Astrocyte of the spinal cord (primary cell): ENCODE measurements around the gene SMYD3.

ENCODE experiments used
- DNase-seq: peaks from one replicate; pipeline ENCODE4 v3.0.0; 2011; ENCODE audit warnings: low read depth, low spot score
- H3K4me3 ChIP-seq: 2 replicates; pipeline ENCODE4 v1.5.1; 2011; ENCODE audit warnings: low read depth, mild to moderate bottlenecking, low read length, moderate library complexity
- CTCF ChIP-seq: IDR thresholded peaks from 2 replicates; pipeline ENCODE4 v1.5.1; 2012; ENCODE audit warnings: low read depth, mild to moderate bottlenecking, low read length, inconsistent platforms
- in situ Hi-C: cut with HindIII; loops from 2 replicates; pipeline ENCODE4 v1.10.0; 2017; ENCODE audit warnings: low sequenced_read_pairs

Gene SMYD3

GRCh38 chr1:246169486-246169885, 337.6 kb downstream of the SMYD3 start:
- no peak overlapping the region for H3K4me3 ChIP-seq
- in situ Hi-C loops: no loop called here
- DNase-seq: no peak
- no peak for TF ChIP-seq CTCF

- in situ Hi-C loops: no loop called here
- no peak for TF ChIP-seq CTCF
- H3K4me3 ChIP-seq: no peak overlapping the region
- DNase-seq: no peak
Observed at GRCh38 chr1:246169019-246169418, 338.1 kb downstream of the SMYD3 start.

GRCh38 chr1:246166841-246167240, 340.2 kb downstream of the SMYD3 start:
- no peak for DNase-seq
- no peak for TF ChIP-seq CTCF
- in situ Hi-C loops: no loop called here
- no peak overlapping the region for H3K4me3 ChIP-seq

- no peak for TF ChIP-seq CTCF
- in situ Hi-C loops: no loop called here
- DNase-seq: no peak
Observed at GRCh38 chr1:246165826-246166709, 341.0 kb downstream of the SMYD3 start.

GRCh38 chr1:246164764-246165163, 342.3 kb downstream of the SMYD3 start:
- DNase-seq: no peak
- no peak overlapping the region for H3K4me3 ChIP-seq
- no peak for TF ChIP-seq CTCF
- in situ Hi-C loops: no loop called here

More at GRCh38 chr1:246165826-246166709, 341.0 kb downstream of the SMYD3 start:
- no peak overlapping the region for H3K4me3 ChIP-seq

- no peak for TF ChIP-seq CTCF
- no peak for DNase-seq
- in situ Hi-C loops: no loop called here
- H3K4me3 ChIP-seq: no peak overlapping the region
Observed at GRCh38 chr1:246162560-246162959, 344.5 kb downstream of the SMYD3 start.
